ENCODE results near the gene CD83. TPM values are rescaled to one million over a fixed set of nuclear protein-coding genes. Genes with fewer than 3 reads are reported as not detected.

The CD83 gene
- total and polyA plus RNA-seq, 2 experiments from 2014 or later, result 6.2 to 6.6 TPM

DNA sequence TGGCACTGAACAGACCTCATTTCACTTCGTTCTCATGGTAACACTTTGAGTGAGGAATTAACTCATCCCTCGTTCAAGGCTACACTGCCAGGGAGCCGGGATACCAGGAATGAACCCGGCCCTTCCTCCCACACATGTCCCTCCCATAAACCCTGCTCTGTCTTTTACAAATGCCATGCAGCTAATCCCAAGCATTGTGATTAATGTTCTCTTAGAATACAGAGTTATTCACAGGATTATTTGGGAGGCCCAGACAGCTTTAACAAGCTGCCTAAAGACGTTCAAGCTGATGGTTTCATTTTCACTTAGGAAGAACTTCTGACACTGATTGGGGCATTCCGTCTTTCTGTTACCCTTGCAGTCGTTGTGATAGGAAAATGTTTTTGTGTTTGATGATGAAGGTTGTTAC lies 42.5 kb upstream of the CD83 start:
- Histone ChIP-seq H3K27me3 (no peaks in the 10 kb centered on the region), H3K4me3 (peak overlapping the region; percentile 7)

DNA sequence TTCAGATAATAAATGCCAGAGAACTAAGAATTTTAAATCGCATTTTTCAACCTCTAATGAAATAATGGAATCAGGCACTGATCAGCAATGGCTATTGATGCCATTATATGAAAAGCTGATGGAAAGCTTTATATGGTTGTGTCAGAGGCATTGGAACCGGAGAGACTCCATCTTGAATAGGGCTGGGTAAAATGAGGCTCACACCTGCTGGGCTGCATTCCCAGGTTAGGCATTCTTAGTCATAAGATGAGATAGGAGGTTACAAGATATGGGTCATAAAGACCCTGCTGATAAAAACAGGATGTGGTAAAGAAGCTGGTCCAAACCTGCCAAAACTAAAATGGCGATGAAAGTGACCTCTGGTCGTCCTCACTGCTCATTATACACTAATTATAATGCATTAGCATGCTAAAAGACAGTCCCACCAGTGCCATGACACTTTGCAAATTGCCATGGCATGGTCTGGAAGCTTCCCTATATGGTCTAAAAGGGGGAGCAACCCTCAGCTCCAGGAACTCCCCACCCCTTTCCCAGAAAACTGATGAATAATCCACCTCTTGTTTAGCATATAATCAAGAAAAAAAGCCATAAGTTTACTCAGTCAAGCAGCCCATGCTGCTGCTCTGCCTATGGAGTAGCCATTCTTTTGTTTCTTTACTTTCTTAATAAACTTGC lies 40.2 kb upstream of the CD83 start:
- H3K4me3 ChIP-seq, result no peak overlapping the region
- no peak overlapping the region for H3K27ac ChIP-seq
- no peaks in the 10 kb centered on the region for H3K79me2 ChIP-seq
- TF ChIP-seq EZH2 (IDR thresholded peaks at IDR 0.05; ENCODE audit: borderline replicate concordance), result no peak
- no peak for TF ChIP-seq EZH2phosphoT487 (IDR thresholded peaks at IDR 0.05; ENCODE audit: low read depth, severe bottlenecking, unreplicated experiment)
- TF ChIP-seq, protein P1, sequence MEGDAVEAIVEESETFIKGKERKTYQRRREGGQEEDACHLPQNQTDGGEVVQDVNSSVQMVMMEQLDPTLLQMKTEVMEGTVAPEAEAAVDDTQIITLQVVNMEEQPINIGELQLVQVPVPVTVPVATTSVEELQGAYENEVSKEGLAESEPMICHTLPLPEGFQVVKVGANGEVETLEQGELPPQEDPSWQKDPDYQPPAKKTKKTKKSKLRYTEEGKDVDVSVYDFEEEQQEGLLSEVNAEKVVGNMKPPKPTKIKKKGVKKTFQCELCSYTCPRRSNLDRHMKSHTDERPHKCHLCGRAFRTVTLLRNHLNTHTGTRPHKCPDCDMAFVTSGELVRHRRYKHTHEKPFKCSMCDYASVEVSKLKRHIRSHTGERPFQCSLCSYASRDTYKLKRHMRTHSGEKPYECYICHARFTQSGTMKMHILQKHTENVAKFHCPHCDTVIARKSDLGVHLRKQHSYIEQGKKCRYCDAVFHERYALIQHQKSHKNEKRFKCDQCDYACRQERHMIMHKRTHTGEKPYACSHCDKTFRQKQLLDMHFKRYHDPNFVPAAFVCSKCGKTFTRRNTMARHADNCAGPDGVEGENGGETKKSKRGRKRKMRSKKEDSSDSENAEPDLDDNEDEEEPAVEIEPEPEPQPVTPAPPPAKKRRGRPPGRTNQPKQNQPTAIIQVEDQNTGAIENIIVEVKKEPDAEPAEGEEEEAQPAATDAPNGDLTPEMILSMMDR (IDR thresholded peaks at IDR 0.05; ENCODE audit: poor library complexity), result no peak
- no peaks in the 10 kb centered on the region for H3K9me3 ChIP-seq (ENCODE audit: low read depth)
- no peak overlapping the region for H3K4me2 ChIP-seq
- H3K27me3 ChIP-seq, result no peaks in the 10 kb centered on the region
- H2AFZ ChIP-seq, result no peak overlapping the region
- no peaks in the 10 kb centered on the region for H3K9me2 ChIP-seq (replicated peaks; ENCODE audit: insufficient read depth)
- H3K36me3 ChIP-seq (replicated peaks; ENCODE audit: insufficient read depth, low read depth), result no peaks in the 10 kb centered on the region
- no peaks in the 10 kb centered on the region for H3K4me1 ChIP-seq (ENCODE audit: insufficient read depth)
- 84% methylated on average over 4 of the region's 4 CpGs for WGBS (ENCODE audit: low lambda C conversion rate, missing lambda C conversion rate)
- no peaks in the 10 kb centered on the region for H4K20me1 ChIP-seq (ENCODE audit: insufficient read depth, poor library complexity, severe bottlenecking)
- no peak for DNase-seq (ENCODE audit: low spot score)

More for the DNA sequence above, 42.5 kb upstream of the CD83 start:
- peak overlapping the region; percentile 39 for H3K27ac ChIP-seq
- peak overlapping the region; percentile 62 for H3K4me2 ChIP-seq
- no peaks in the 10 kb centered on the region for H3K4me1 ChIP-seq (ENCODE audit: insufficient read depth)
- peak; percentile 44 for DNase-seq (ENCODE audit: low spot score)
- 19% methylated on average over 7 of the region's 7 CpGs for WGBS (ENCODE audit: low lambda C conversion rate, missing lambda C conversion rate)
- H3K9me3 ChIP-seq (ENCODE audit: low read depth), result no peaks in the 10 kb centered on the region
- no peaks in the 10 kb centered on the region for H4K20me1 ChIP-seq (ENCODE audit: insufficient read depth, poor library complexity, severe bottlenecking)
- no peaks in the 10 kb centered on the region for H3K9me2 ChIP-seq (replicated peaks; ENCODE audit: insufficient read depth)
- no peaks in the 10 kb centered on the region for H3K79me2 ChIP-seq
- peak overlapping the region; percentile 10 for H2AFZ ChIP-seq
- no peaks in the 10 kb centered on the region for H3K36me3 ChIP-seq (replicated peaks; ENCODE audit: insufficient read depth, low read depth)
- no peak for TF ChIP-seq EZH2phosphoT487 (IDR thresholded peaks at IDR 0.05; ENCODE audit: low read depth, severe bottlenecking, unreplicated experiment)
- no peak for TF ChIP-seq EZH2 (IDR thresholded peaks at IDR 0.05; ENCODE audit: borderline replicate concordance)
- TF ChIP-seq, protein P1 (IDR thresholded peaks at IDR 0.05; ENCODE audit: poor library complexity), result no peak

DNA sequence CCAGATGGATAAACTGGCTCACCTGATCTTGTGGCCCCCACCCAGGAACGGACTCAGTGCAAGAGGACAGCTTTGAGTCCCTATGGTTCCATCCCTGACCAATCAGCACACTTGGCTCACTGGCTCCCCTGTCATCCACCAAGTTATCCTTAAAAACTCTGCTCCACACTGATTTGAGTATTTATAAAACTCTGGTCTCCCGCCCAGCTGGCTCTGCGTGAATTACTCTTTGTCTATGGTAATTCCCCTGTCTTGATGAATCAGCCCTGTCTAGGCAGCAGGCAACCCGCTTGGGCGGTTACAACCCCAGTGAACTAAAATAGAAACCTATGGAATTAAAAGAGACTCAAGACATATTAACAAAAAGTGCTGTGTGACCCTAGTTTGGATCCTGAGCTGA lies 38.1 kb upstream of the CD83 start:
- no peaks in the 10 kb centered on the region for H3K4me1 ChIP-seq (ENCODE audit: insufficient read depth)
- H3K4me3 ChIP-seq, result no peak overlapping the region
- H2AFZ ChIP-seq, result no peak overlapping the region
- no peaks in the 10 kb centered on the region for H3K9me3 ChIP-seq (ENCODE audit: low read depth)
- H3K4me2 ChIP-seq, result no peak overlapping the region
- DNase-seq (ENCODE audit: low spot score), result no peak
- H3K27ac ChIP-seq, result no peak overlapping the region
- H3K9me2 ChIP-seq (replicated peaks; ENCODE audit: insufficient read depth), result no peaks in the 10 kb centered on the region
- no peaks in the 10 kb centered on the region for H4K20me1 ChIP-seq (ENCODE audit: insufficient read depth, poor library complexity, severe bottlenecking)
- no peaks in the 10 kb centered on the region for H3K79me2 ChIP-seq
- TF ChIP-seq EZH2 (IDR thresholded peaks at IDR 0.05; ENCODE audit: borderline replicate concordance), result no peak
- 70% methylated on average over 5 of the region's 5 CpGs for WGBS (ENCODE audit: low lambda C conversion rate, missing lambda C conversion rate)
- H3K27me3 ChIP-seq, result no peaks in the 10 kb centered on the region
- no peaks in the 10 kb centered on the region for H3K36me3 ChIP-seq (replicated peaks; ENCODE audit: insufficient read depth, low read depth)

DNA sequence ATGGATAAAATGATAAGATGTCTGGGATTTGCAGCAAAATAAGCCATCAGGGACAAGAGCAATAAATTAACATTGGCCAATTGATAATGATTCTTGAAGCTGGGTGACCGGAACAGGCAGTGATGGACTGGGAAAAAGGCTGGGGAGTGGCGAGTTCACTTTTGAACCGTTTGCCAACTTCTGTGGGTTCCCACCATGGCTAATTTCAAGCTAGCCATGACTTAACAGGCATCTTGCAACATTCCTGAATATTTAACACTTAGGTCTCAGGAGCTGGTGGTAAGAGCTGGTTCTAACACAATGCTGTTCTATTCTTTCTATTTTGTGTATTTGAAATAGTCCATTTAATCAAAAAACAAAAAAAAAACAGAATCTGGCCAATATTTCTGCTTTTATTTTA lies 37.6 kb upstream of the CD83 start:
- Histone ChIP-seq H3K4me1 (ENCODE audit: insufficient read depth) (no peaks in the 10 kb centered on the region), H2AFZ (no peak overlapping the region), H3K4me2 (no peak overlapping the region), H3K36me3 (replicated peaks; ENCODE audit: insufficient read depth, low read depth) (no peaks in the 10 kb centered on the region), H3K27ac (no peak overlapping the region), H3K79me2 (no peaks in the 10 kb centered on the region), H3K9me2 (replicated peaks; ENCODE audit: insufficient read depth) (no peaks in the 10 kb centered on the region), H4K20me1 (ENCODE audit: insufficient read depth, poor library complexity, severe bottlenecking) (no peaks in the 10 kb centered on the region), H3K27me3 (no peaks in the 10 kb centered on the region), H3K9me3 (ENCODE audit: low read depth) (no peaks in the 10 kb centered on the region), H3K4me3 (no peak overlapping the region)
- no peak for DNase-seq (ENCODE audit: low spot score)
- TF ChIP-seq EZH2 (IDR thresholded peaks at IDR 0.05; ENCODE audit: borderline replicate concordance), result no peak
- no peak for TF ChIP-seq EZH2phosphoT487 (IDR thresholded peaks at IDR 0.05; ENCODE audit: low read depth, severe bottlenecking, unreplicated experiment)
- WGBS (ENCODE audit: low lambda C conversion rate, missing lambda C conversion rate), result 82% methylated on average over 3 of the region's 3 CpGs

Data from hepatocyte (in vitro differentiated cells).